ENCODE measurements around the gene PXDN. TPM values are rescaled to one million over a fixed set of nuclear protein-coding genes. Genes with fewer than 3 reads are reported as not detected.

PXDN gene
- total and polyA plus RNA-seq, 9 of the 15 experiments (the other 6 are each of a cell fraction or from before 2014, with no cell fraction given) = 0.49 TPM; not detected in 8

DNA sequence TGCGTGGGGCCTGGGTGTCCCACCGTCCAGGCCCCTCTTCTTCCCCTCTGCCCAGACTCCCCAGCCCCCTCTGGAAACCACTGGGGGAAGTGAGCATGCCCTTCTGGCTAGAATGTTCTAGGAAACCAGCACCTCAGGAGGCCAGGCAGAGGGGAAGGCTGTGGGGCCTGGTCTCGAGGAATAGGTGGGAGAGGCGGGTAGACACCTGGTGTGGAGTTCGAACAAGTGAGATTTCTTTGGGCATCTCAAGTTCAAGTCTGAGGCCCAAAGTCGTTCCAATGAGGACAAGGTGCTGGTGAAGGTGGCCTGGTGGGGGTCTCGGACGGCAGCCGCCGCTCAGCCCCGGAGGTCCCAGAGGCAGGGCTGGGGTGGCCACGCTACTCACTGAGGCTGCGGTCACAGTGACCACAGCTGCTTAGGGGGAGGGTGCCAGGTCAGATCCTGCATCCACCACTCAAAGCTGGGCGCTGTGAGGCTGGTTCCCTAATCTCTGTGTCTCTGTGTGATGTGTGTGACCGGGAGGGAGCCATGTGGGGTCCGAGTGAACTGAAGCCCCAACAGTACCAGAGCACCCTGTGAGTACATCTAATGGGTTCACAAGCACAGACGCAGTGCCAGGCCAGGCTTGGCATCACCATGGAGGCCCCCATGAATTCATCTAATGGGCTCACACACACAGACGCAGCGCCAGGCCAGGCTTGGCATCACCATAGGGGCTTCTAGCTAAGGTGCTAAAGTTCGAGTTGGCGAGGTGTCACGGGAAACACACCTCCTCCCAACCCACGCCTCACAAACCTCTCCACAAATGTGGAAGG lies 26.5 kb upstream of the PXDN start:
- intact Hi-C loops (cut with micrococcal nuclease) = no loop called here
- BruUV-seq (replicated peaks) = no TSS peak
- H3K9ac ChIP-seq (ENCODE audit: insufficient read depth in 1 of 2, low read depth in 2 of 2, low read length in 2 of 2) = no peak overlapping the region
- no peaks in the 10 kb centered on the region for H3K36me3 ChIP-seq (ENCODE audit: control insufficient read depth, insufficient read depth, low read length)
- no peak for DNase-seq (ENCODE audit: extremely low read depth in 1 of 4, low spot score in 3 of 4)
- no peaks in the 10 kb centered on the region for H3K9me1 ChIP-seq (ENCODE audit: control insufficient read depth, insufficient read depth, low read length)
- ChIA-PET CTCF (ENCODE audit: low intra/inter-chr PET ratio) (interaction anchor here (0.6 kb wide), 1 partner anchor 66 kb away, joined by 5 read pairs; no protein-coding TSS in a partner anchor), POLR2A (interaction anchor here (0.6 kb wide), 1 partner anchor 10 kb away, joined by 4 read pairs; no protein-coding TSS in a partner anchor)
- no peak for ATAC-seq
- in situ Hi-C loops (cut with MboI) = no loop called here
- H3K9me3 ChIP-seq (replicated peaks; ENCODE audit: control insufficient read depth, insufficient read depth, low read depth, low read length) = no peaks in the 10 kb centered on the region
- no peak overlapping the region for H2AFZ ChIP-seq (ENCODE audit: low read depth, low read length)
- TF ChIP-seq TCF7L2 (IDR thresholded peaks at IDR 0.05; ENCODE audit: low read depth, low read length) (no peak), KLF16 (IDR thresholded peaks at IDR 0.05) (no peak), DDX20 (tag; IDR thresholded peaks at IDR 0.05; ENCODE audit: low read depth) (no peak)
- TF ChIP-seq, protein P1, sequence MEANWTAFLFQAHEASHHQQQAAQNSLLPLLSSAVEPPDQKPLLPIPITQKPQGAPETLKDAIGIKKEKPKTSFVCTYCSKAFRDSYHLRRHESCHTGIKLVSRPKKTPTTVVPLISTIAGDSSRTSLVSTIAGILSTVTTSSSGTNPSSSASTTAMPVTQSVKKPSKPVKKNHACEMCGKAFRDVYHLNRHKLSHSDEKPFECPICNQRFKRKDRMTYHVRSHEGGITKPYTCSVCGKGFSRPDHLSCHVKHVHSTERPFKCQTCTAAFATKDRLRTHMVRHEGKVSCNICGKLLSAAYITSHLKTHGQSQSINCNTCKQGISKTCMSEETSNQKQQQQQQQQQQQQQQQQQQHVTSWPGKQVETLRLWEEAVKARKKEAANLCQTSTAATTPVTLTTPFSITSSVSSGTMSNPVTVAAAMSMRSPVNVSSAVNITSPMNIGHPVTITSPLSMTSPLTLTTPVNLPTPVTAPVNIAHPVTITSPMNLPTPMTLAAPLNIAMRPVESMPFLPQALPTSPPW (CRISPR knock-in tag; IDR thresholded peaks at IDR 0.05) = no peak
- TF ChIP-seq, protein P2, sequence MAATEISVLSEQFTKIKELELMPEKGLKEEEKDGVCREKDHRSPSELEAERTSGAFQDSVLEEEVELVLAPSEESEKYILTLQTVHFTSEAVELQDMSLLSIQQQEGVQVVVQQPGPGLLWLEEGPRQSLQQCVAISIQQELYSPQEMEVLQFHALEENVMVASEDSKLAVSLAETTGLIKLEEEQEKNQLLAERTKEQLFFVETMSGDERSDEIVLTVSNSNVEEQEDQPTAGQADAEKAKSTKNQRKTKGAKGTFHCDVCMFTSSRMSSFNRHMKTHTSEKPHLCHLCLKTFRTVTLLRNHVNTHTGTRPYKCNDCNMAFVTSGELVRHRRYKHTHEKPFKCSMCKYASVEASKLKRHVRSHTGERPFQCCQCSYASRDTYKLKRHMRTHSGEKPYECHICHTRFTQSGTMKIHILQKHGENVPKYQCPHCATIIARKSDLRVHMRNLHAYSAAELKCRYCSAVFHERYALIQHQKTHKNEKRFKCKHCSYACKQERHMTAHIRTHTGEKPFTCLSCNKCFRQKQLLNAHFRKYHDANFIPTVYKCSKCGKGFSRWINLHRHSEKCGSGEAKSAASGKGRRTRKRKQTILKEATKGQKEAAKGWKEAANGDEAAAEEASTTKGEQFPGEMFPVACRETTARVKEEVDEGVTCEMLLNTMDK (IDR thresholded peaks at IDR 0.05; ENCODE audit: borderline replicate concordance, insufficient read depth, low read depth, low read length, poor library complexity, severe bottlenecking) = no peak
- WGBS (ENCODE audit: insufficient coverage, low coverage, missing lambda C conversion rate) = 1% methylated on average over 20 of the region's 23 CpGs
- H3K79me2 ChIP-seq (ENCODE audit: control insufficient read depth, insufficient read depth, low read length) = no peaks in the 10 kb centered on the region
- FAIRE-seq = no peak
- peaks cover 0 to 19% of the 10 kb centered on the region in 2 experiments; a peak in 1 of 5 replicates for H3K27me3 ChIP-seq (ENCODE audit: control insufficient read depth in 2 of 2, insufficient read depth in 2 of 2, low read length in 2 of 2)
- H3K4me2 ChIP-seq (ENCODE audit: insufficient read depth, low read length) = no peak overlapping the region
- no peak overlapping the region for H3K27ac ChIP-seq (ENCODE audit: extremely low read depth, low read depth, low read length)
- no peaks in the 10 kb centered on the region for H3K4me1 ChIP-seq (replicated peaks in 1 of 2; ENCODE audit: control insufficient read depth in 2 of 2, insufficient read depth in 2 of 2, low read length in 2 of 2)
- no peak overlapping the region for H3K4me3 ChIP-seq
- H4K20me1 ChIP-seq (replicated peaks; ENCODE audit: control insufficient read depth, insufficient read depth, low read length) = no peaks in the 10 kb centered on the region

Data from K562 (cell line).